HCT116 (cell line): Measurements from ENCODE around the gene PDIA2. TPM values are rescaled to one million over a fixed set of nuclear protein-coding genes. Genes with fewer than 3 reads are reported as not detected.

Experiments
- CBX3 ChIP-seq: IDR thresholded peaks from 2 replicates; pipeline ENCODE4 v1.6.1; 2012; ENCODE audit warnings: low read depth
- CTCF ChIP-seq, 3 experiments: fragments of 200-600 bp in 1 of 3; sonication (generic) in 1 of 3; IDR thresholded peaks in 2 of 3; conservative IDR thresholded peaks in 1 of 3; 2 replicates each; pipeline ENCODE4 v1.5.1; 2012 to 2017; ENCODE audit warnings: low read depth in 2 of 3, low read length in 2 of 3, antibody characterized with exemption in 1 of 3, borderline replicate concordance in 1 of 3, control low read depth in 1 of 3, mild to moderate bottlenecking in 1 of 3, mixed read lengths in 1 of 3, mixed run types in 1 of 3, moderate library complexity in 1 of 3; ENCODE audit not compliant: insufficient read depth in 1 of 3
- ELF1 ChIP-seq: IDR thresholded peaks from 2 replicates; pipeline ENCODE4 v1.6.1; 2012; ENCODE audit warnings: low read depth, borderline replicate concordance
- EZH2 ChIP-seq: fragments of 200-600 bp; sonication (generic); IDR thresholded peaks from 2 replicates; pipeline ENCODE4 v1.6.1; 2017; ENCODE audit warnings: antibody characterized with exemption, mixed run types
- POLR2A ChIP-seq: IDR thresholded peaks from 2 replicates; pipeline ENCODE4 v1.7.0; 2011; ENCODE audit warnings: borderline replicate concordance; ENCODE audit not compliant: insufficient read depth, insufficient read length; ENCODE audit errors: extremely low read depth
- SP1 ChIP-seq: IDR thresholded peaks from 2 replicates; pipeline ENCODE4 v1.6.1; 2012; ENCODE audit warnings: low read depth
- TCF7L2 ChIP-seq: IDR thresholded peaks from 2 replicates; pipeline ENCODE4 v1.7.0; 2011; ENCODE audit warnings: borderline replicate concordance, inconsistent platforms; ENCODE audit not compliant: insufficient read depth, insufficient read length; ENCODE audit errors: extremely low read depth
- ZNF274 ChIP-seq: fragments of 200-500 bp; sonication (Bioruptor generic); IDR thresholded peaks from 2 replicates; pipeline ENCODE4 v1.6.1; 2014; ENCODE audit warnings: mild to moderate bottlenecking, low read depth, low read length, inconsistent platforms
- total RNA-seq: library from RNA; stranded (reverse); gene quantifications from one replicate; pipeline ENCODE4 v1.2.1, GENCODE V29; 2021; ENCODE audit not compliant: unreplicated experiment
- TF ChIP-seq, protein P1 (sequence below): IDR thresholded peaks from 2 replicates; pipeline ENCODE4 v1.6.1; 2012
- TF ChIP-seq, protein P2 (sequence below): IDR thresholded peaks from 2 replicates; pipeline ENCODE4 v1.6.1; 2012; ENCODE audit warnings: low read depth

The PDIA2 gene
- total RNA-seq, 1 experiment from 2014 or later, result 0.93 TPM

- TF ChIP-seq CTCF (IDR thresholded peaks at IDR 0.05 in 2 of 3, conservative IDR thresholded peaks at IDR 0.05 in 1 of 3; ENCODE audit: borderline replicate concordance in 1 of 3, insufficient read depth in 1 of 3, low read depth in 2 of 3, low read length in 2 of 3) (no peak), ELF1 (no peak), SP1 (no peak), CBX3 (no peak), TCF7L2 (no peak), ZNF274 (no peak), EZH2 (no peak), POLR2A (no peak)
- TF ChIP-seq, protein P1, sequence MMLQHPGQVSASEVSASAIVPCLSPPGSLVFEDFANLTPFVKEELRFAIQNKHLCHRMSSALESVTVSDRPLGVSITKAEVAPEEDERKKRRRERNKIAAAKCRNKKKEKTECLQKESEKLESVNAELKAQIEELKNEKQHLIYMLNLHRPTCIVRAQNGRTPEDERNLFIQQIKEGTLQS, result no peak
- TF ChIP-seq, protein P2, sequence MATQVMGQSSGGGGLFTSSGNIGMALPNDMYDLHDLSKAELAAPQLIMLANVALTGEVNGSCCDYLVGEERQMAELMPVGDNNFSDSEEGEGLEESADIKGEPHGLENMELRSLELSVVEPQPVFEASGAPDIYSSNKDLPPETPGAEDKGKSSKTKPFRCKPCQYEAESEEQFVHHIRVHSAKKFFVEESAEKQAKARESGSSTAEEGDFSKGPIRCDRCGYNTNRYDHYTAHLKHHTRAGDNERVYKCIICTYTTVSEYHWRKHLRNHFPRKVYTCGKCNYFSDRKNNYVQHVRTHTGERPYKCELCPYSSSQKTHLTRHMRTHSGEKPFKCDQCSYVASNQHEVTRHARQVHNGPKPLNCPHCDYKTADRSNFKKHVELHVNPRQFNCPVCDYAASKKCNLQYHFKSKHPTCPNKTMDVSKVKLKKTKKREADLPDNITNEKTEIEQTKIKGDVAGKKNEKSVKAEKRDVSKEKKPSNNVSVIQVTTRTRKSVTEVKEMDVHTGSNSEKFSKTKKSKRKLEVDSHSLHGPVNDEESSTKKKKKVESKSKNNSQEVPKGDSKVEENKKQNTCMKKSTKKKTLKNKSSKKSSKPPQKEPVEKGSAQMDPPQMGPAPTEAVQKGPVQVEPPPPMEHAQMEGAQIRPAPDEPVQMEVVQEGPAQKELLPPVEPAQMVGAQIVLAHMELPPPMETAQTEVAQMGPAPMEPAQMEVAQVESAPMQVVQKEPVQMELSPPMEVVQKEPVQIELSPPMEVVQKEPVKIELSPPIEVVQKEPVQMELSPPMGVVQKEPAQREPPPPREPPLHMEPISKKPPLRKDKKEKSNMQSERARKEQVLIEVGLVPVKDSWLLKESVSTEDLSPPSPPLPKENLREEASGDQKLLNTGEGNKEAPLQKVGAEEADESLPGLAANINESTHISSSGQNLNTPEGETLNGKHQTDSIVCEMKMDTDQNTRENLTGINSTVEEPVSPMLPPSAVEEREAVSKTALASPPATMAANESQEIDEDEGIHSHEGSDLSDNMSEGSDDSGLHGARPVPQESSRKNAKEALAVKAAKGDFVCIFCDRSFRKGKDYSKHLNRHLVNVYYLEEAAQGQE, result no peak
Observed at GRCh38 chr16:249431-249830, 33.5 kb upstream of the PDIA2 start (continued).
